GM18951 (cell line): ENCODE measurements around the gene CHCHD6.

Experiments
- POLR2A ChIP-seq: IDR thresholded peaks from 4 replicates; pipeline ENCODE4 v1.6.1; 2011; ENCODE audit warnings: mild to moderate bottlenecking; ENCODE audit not compliant: insufficient read length, insufficient read depth; ENCODE audit errors: extremely low read depth
- in situ Hi-C: fragments of 300-500 bp; cut with MboI; formaldehyde crosslinking; loops from one replicate; pipeline ENCODE4 v1.12.0; 2022; ENCODE audit warnings: low sequenced_read_pairs, mixed read lengths, inconsistent platforms; ENCODE audit not compliant: unreplicated experiment

Gene CHCHD6

GRCh38 chr3:126952983-126953660 is 249.1 kb downstream of the CHCHD6 start:
- in situ Hi-C loops = no loop called here
- TF ChIP-seq POLR2A = no peak

- in situ Hi-C loops = no loop called here
- no peak for TF ChIP-seq POLR2A
Observed at GRCh38 chr3:126954141-126954842, 250.3 kb downstream of the CHCHD6 start.

GRCh38 chr3:126955004-126955790 is 251.2 kb downstream of the CHCHD6 start:
- in situ Hi-C loops = no loop called here
- TF ChIP-seq POLR2A = no peak

- no peak for TF ChIP-seq POLR2A
- in situ Hi-C loops = no loop called here
Observed at GRCh38 chr3:126956361-126956760, 252.3 kb downstream of the CHCHD6 start.

GRCh38 chr3:126956866-126957650 is 253.0 kb downstream of the CHCHD6 start:
- in situ Hi-C loops = no loop called here
- no peak for TF ChIP-seq POLR2A

GRCh38 chr3:126957776-126958637 is 254.0 kb downstream of the CHCHD6 start:
- in situ Hi-C loops = no loop called here
- TF ChIP-seq POLR2A = no peak

GRCh38 chr3:126958638-126959085 is 254.6 kb downstream of the CHCHD6 start:
- in situ Hi-C loops = no loop called here

GRCh38 chr3:126959136-126959920 is 255.3 kb downstream of the CHCHD6 start:
- no peak for TF ChIP-seq POLR2A

More at GRCh38 chr3:126958638-126959085, 254.6 kb downstream of the CHCHD6 start:
- no peak for TF ChIP-seq POLR2A

GRCh38 chr3:126959921-126960603 is 256.0 kb downstream of the CHCHD6 start:
- no peak for TF ChIP-seq POLR2A
- in situ Hi-C loops = no loop called here

More at GRCh38 chr3:126959136-126959920, 255.3 kb downstream of the CHCHD6 start:
- in situ Hi-C loops = no loop called here

- in situ Hi-C loops = no loop called here
- no peak for TF ChIP-seq POLR2A
Observed at GRCh38 chr3:126960604-126960995, 256.6 kb downstream of the CHCHD6 start.
